Measurements from ENCODE around the gene NT5C1B.

The NT5C1B gene

GRCh38 chr2:18626256-18626668, 36.9 kb upstream of the NT5C1B start:
- TF ChIP-seq, protein P1, sequence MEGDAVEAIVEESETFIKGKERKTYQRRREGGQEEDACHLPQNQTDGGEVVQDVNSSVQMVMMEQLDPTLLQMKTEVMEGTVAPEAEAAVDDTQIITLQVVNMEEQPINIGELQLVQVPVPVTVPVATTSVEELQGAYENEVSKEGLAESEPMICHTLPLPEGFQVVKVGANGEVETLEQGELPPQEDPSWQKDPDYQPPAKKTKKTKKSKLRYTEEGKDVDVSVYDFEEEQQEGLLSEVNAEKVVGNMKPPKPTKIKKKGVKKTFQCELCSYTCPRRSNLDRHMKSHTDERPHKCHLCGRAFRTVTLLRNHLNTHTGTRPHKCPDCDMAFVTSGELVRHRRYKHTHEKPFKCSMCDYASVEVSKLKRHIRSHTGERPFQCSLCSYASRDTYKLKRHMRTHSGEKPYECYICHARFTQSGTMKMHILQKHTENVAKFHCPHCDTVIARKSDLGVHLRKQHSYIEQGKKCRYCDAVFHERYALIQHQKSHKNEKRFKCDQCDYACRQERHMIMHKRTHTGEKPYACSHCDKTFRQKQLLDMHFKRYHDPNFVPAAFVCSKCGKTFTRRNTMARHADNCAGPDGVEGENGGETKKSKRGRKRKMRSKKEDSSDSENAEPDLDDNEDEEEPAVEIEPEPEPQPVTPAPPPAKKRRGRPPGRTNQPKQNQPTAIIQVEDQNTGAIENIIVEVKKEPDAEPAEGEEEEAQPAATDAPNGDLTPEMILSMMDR (IDR thresholded peaks at IDR 0.05; ENCODE audit: borderline replicate concordance, insufficient read depth, low read depth, low read length), result no peak
- H3K4me3 ChIP-seq (ENCODE audit: low read depth, low read length), result no peak overlapping the region

DNA sequence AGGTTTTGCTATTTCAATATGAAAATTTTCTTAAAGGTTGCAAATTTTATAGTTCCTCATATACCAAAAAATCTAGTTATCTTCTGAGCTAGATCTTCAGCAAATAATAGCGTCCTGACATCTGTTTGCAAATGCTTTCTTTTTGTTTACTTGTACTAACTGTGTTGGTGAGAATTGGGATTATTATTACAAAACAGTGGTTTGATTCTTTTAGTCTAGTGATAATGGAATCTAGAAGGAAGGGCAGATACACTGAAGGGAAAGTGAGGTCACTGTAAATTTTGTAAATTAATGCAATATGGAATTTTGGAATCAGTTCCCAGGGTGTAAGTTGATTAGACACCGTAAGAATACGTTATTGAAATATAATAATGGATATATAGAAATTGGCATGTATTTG, 36.2 kb upstream of the NT5C1B start:
- TF ChIP-seq, protein P1 (IDR thresholded peaks at IDR 0.05; ENCODE audit: borderline replicate concordance, insufficient read depth, low read depth, low read length), result no peak
- no peak overlapping the region for H3K4me3 ChIP-seq (ENCODE audit: low read depth, low read length)

- H3K4me3 ChIP-seq (ENCODE audit: low read depth, low read length), result no peak overlapping the region
- TF ChIP-seq, protein P1 (IDR thresholded peaks at IDR 0.05; ENCODE audit: borderline replicate concordance, insufficient read depth, low read depth, low read length), result no peak
Observed at GRCh38 chr2:18623782-18624181, 34.4 kb upstream of the NT5C1B start.

GRCh38 chr2:18620867-18621632, 31.7 kb upstream of the NT5C1B start:
- TF ChIP-seq, protein P1 (IDR thresholded peaks at IDR 0.05; ENCODE audit: borderline replicate concordance, insufficient read depth, low read depth, low read length), result no peak
- H3K4me3 ChIP-seq (ENCODE audit: low read depth, low read length), result no peak overlapping the region

DNA sequence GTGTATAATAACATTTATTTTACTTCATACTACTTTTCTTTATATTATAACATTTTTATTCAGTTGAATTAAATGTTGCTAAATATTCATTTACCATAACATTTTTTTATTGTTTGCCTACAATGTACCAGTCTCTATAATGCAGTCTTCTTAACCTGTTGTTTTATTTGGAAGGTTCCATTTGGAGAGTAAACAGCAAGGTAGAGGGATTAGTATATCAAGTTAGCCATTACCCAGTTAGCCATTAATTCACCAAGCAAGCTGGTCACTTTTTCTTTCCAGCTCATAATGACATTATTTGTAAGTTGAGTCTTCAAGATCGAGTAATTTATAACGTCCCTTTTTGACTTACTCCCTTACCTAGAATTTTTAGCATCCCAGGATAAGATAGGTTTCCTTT, 29.7 kb upstream of the NT5C1B start:
- no peak overlapping the region for H3K4me3 ChIP-seq (ENCODE audit: low read depth, low read length)
- TF ChIP-seq, protein P1 (IDR thresholded peaks at IDR 0.05; ENCODE audit: borderline replicate concordance, insufficient read depth, low read depth, low read length), result no peak

DNA sequence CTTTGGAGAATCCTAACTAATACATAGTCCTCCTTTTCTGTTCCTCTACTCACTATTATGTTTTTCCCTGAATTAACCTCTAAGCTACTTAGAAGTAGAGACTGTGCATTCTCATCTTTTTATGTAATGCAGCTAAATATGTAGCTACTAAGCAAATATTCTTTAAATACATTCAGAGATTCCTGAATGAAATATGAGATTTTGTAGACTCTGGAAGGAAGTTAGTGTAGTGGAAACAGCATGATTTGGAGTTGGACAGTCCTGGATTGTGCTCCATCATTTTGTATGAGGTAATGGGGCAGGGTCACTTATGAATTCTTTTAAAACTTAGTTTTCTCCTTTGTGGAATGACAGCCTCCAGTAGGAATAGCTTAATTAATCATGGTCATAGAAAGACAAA, 24.7 kb upstream of the NT5C1B start:
- no peak overlapping the region for H3K4me3 ChIP-seq (ENCODE audit: low read depth, low read length)
- TF ChIP-seq, protein P1 (IDR thresholded peaks at IDR 0.05; ENCODE audit: borderline replicate concordance, insufficient read depth, low read depth, low read length), result no peak

DNA sequence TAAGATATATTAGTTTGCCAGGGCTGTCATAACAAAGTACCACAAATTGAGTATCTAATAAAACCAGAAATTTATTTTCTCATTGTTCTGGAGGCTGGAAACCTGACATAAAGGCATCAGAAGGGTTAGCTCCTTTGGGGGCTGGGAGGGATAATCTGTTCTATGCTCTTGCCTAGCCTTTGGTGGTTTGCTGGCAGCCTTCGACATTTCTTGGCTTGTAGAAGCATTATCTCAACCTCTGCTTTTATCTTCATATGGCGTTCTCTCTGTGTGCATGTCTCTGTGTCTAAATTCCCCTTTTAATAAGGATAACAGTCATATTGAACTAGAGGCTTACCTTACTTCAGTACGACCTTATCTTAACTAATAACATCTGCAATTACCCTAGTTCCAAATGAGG, 22.8 kb upstream of the NT5C1B start:
- TF ChIP-seq, protein P1 (IDR thresholded peaks at IDR 0.05; ENCODE audit: borderline replicate concordance, insufficient read depth, low read depth, low read length), result no peak
- H3K4me3 ChIP-seq (ENCODE audit: low read depth, low read length), result no peak overlapping the region
